HL-60 (cell line): ENCODE results near the gene ZFP62.

Experiments
- CTCF ChIP-seq: IDR thresholded peaks from one replicate; pipeline ENCODE4 v1.5.1; 2011; ENCODE audit warnings: low read length, control low read depth, inconsistent platforms; ENCODE audit not compliant: insufficient read depth
- GABPA ChIP-seq: IDR thresholded peaks from 2 replicates; pipeline ENCODE4 v1.6.1; 2012; ENCODE audit warnings: low read depth
- POLR2AphosphoS5 ChIP-seq: IDR thresholded peaks from 2 replicates; pipeline ENCODE4 v1.6.1; 2012; ENCODE audit warnings: low read depth
- TF ChIP-seq, protein P1 (sequence below): IDR thresholded peaks from 2 replicates; pipeline ENCODE4 v1.6.1; 2012; ENCODE audit warnings: low read depth; ENCODE audit not compliant: insufficient replicate concordance

DNA sequence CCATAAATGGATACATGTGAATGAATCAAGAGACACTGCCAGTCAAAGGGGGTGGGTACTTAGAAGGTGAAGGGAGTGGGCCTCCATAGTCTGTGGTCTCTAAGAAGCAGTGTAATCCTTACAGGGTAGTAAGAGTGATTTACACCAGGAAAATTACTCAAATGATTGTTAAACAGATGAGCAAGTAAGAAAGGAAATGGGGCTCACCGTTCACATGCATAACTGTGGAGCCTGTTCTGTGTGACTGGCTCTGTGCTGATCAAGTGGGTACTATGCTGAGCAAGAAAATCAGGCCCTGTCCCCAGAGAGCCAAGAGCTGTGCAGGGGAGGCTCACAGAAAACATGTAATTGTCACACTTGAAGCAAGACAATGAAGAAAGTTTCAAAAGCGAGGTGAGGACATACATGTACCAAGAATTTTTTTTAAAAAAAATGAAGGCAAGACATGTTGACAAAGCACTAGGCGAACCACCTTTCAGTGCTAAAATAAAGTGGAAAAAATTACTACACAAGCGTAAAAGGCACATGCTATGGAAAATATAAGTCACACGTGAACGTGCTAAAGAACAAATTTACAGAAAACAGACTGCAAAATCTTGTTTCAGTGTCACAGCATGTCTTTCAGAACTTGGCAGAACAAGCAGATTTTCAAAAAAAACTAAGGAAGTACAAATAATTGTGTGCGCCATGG is 40.4 kb upstream of the ZFP62 start:
- TF ChIP-seq CTCF (no peak), POLR2AphosphoS5 (no peak), GABPA (no peak)
- TF ChIP-seq, protein P1, sequence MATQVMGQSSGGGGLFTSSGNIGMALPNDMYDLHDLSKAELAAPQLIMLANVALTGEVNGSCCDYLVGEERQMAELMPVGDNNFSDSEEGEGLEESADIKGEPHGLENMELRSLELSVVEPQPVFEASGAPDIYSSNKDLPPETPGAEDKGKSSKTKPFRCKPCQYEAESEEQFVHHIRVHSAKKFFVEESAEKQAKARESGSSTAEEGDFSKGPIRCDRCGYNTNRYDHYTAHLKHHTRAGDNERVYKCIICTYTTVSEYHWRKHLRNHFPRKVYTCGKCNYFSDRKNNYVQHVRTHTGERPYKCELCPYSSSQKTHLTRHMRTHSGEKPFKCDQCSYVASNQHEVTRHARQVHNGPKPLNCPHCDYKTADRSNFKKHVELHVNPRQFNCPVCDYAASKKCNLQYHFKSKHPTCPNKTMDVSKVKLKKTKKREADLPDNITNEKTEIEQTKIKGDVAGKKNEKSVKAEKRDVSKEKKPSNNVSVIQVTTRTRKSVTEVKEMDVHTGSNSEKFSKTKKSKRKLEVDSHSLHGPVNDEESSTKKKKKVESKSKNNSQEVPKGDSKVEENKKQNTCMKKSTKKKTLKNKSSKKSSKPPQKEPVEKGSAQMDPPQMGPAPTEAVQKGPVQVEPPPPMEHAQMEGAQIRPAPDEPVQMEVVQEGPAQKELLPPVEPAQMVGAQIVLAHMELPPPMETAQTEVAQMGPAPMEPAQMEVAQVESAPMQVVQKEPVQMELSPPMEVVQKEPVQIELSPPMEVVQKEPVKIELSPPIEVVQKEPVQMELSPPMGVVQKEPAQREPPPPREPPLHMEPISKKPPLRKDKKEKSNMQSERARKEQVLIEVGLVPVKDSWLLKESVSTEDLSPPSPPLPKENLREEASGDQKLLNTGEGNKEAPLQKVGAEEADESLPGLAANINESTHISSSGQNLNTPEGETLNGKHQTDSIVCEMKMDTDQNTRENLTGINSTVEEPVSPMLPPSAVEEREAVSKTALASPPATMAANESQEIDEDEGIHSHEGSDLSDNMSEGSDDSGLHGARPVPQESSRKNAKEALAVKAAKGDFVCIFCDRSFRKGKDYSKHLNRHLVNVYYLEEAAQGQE = no peak
